ENCODE data around the gene ALOX5.

- TF ChIP-seq CTCF (IDR thresholded peaks at IDR 0.05) (no peak), POLR2A (IDR thresholded peaks at IDR 0.05) (no peak), POLR2AphosphoS5 (IDR thresholded peaks at IDR 0.05) (no peak)
These were observed 77.4 kb downstream of the ALOX5 start for GRCh38 chr10:45451407-45451806.

Measured in transverse colon (tissue), 4 donors.